Measurements from ENCODE around the gene PGAP1. TPM values are rescaled to one million over a fixed set of nuclear protein-coding genes. Genes with fewer than 3 reads are reported as not detected.

Gene PGAP1, protein sequence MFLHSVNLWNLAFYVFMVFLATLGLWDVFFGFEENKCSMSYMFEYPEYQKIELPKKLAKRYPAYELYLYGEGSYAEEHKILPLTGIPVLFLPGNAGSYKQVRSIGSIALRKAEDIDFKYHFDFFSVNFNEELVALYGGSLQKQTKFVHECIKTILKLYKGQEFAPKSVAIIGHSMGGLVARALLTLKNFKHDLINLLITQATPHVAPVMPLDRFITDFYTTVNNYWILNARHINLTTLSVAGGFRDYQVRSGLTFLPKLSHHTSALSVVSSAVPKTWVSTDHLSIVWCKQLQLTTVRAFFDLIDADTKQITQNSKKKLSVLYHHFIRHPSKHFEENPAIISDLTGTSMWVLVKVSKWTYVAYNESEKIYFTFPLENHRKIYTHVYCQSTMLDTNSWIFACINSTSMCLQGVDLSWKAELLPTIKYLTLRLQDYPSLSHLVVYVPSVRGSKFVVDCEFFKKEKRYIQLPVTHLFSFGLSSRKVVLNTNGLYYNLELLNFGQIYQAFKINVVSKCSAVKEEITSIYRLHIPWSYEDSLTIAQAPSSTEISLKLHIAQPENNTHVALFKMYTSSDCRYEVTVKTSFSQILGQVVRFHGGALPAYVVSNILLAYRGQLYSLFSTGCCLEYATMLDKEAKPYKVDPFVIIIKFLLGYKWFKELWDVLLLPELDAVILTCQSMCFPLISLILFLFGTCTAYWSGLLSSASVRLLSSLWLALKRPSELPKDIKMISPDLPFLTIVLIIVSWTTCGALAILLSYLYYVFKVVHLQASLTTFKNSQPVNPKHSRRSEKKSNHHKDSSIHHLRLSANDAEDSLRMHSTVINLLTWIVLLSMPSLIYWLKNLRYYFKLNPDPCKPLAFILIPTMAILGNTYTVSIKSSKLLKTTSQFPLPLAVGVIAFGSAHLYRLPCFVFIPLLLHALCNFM
- polyA plus RNA-seq: 10 to 100 TPM in 1 of 4 donors, 1 to 10 TPM in 1, under 1 TPM in 2; 0.54 to 17.8 (median 2.0) TPM
- long read RNA-seq, donor 1: 0 reads
- long read RNA-seq, donor 2: 0 reads
- long read RNA-seq, donor 3: 0 reads
- long read RNA-seq, donor 4, full-length matches to known transcripts: 1 of 1 reads
- long read RNA-seq, donor 4, partial matches to known transcripts: 0 of 1 reads
- long read RNA-seq, donor 4, other reads (novel, unspliced or antisense): 0 of 1 reads
- long read RNA-seq, donor 5: 0 reads
- long read RNA-seq, donor 6, full-length matches to known transcripts: 2 of 2 reads
- long read RNA-seq, donor 6, partial matches to known transcripts: 0 of 2 reads
- long read RNA-seq, donor 6, other reads (novel, unspliced or antisense): 0 of 2 reads
- long read RNA-seq, donor 7: 0 reads
- long read RNA-seq, donor 8: 0 reads
- long read RNA-seq, donor 9: 0 reads
- long read RNA-seq, donor 10: 0 reads

DNA sequence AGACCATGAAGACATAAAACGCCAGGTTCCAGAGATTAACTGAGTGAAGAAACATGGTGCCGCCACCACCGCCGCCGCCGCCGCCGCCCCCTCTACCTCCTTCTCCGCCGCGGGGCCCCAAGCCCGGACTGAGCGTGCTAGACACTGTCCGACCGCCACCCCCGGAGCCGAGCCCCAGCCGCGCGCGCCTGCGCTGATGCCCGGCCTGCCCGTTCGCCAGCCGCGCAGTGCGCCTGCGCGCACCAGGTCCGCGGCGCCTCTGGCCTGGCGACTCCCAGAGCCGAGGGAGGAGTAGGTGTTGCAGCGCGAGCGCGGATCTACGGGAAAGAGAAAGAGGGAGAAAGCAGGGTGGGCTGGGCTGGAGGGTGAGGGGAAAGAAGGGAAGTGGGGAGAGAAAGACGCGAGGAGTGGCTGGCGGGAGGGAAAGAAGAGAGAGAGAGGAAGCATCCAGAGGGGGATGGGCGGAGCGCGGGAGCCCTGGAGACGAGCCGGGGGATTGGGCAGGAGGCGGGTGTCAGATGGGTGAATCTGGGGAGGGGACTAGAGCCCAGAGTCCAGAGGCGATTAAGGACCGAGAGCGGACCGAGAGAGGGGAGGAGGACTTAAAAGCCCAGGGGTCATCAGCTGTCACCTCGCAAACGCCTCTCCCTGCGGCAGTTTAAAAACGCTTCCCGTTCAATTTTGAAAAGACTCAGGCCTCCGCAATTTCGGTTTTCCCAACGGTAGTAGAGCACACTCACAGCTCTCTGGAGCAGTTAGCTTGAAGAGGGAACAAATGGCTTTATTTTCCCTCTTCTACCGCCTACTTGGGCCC, at the start of gene PGAP1:
PGAP1 (minus strand) TSS at position 146 of the 814 bp plus-strand sequence; CDS start at position 55, 91 bp downstream.
- no peaks in the 10 kb centered on the region for H3K4me1 ChIP-seq (ENCODE audit: control insufficient read depth in 3 of 3, insufficient read depth in 2 of 3, low read depth in 1 of 3, low read length in 2 of 3)
- WGBS, 3 donors: 0% methylated on average over 56 to 62 of the region's 62 CpGs
- H3K36me3 ChIP-seq (ENCODE audit: control insufficient read depth in 3 of 3, insufficient read depth in 2 of 3, low read depth in 1 of 3, low read length in 3 of 3): no peaks in the 10 kb centered on the region
- no peaks in the 10 kb centered on the region for H3K27me3 ChIP-seq (ENCODE audit: control insufficient read depth in 3 of 3, insufficient read depth in 3 of 3, low read length in 3 of 3)
- peak within 1 kb of the TSS; percentile 73 to 90 (median 82) for H3K4me3 ChIP-seq (ENCODE audit: low read depth in 1 of 3, low read length in 3 of 3)
- no peak for FAIRE-seq
- DNase-seq: peak; percentile 88 to 97
- H3K9me3 ChIP-seq (ENCODE audit: control insufficient read depth in 2 of 2, insufficient read depth in 1 of 2, low read depth in 1 of 2, low read length in 1 of 2): no peaks in the 10 kb centered on the region
- peak within 1 kb of the TSS; percentile 59 to 93 (median 71) for H3K27ac ChIP-seq (ENCODE audit: low read depth in 1 of 3, low read length in 2 of 3)

DNA sequence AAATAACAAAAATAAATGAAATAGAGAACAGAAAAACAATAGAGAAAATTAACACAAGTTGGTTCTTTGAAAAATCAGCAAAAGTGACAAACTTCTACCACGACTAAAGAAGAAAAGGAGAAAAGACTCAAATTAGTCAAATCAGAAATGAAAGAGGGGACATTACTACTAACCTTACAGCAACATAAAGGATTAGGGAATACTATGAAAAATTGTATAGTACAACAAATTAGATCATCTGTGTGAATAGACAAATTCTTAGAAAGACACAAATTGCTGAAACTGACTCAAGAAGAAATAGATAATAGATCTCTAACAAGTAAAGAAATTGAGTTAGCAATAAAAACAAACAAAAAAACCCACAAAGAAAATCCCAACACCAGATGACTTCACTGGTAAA, 48.5 kb upstream of the PGAP1 start:
- no peaks in the 10 kb centered on the region for H3K36me3 ChIP-seq (ENCODE audit: control insufficient read depth in 3 of 3, insufficient read depth in 2 of 3, low read depth in 1 of 3, low read length in 3 of 3)
- no peaks in the 10 kb centered on the region for H3K4me1 ChIP-seq (ENCODE audit: control insufficient read depth in 3 of 3, insufficient read depth in 2 of 3, low read depth in 1 of 3, low read length in 2 of 3)
- DNase-seq (no peak), FAIRE-seq (no peak)
- H3K27ac ChIP-seq (ENCODE audit: low read depth in 1 of 3, low read length in 2 of 3): no peak overlapping the region
- no peaks in the 10 kb centered on the region for H3K27me3 ChIP-seq (ENCODE audit: control insufficient read depth in 3 of 3, insufficient read depth in 3 of 3, low read length in 3 of 3)
- H3K9me3 ChIP-seq (ENCODE audit: control insufficient read depth in 2 of 2, insufficient read depth in 1 of 2, low read depth in 1 of 2, low read length in 1 of 2): no peaks in the 10 kb centered on the region
- WGBS, 3 donors: 50 to 86% (median 67%) methylated on average over 1 of the region's 1 CpG
- H3K4me3 ChIP-seq (ENCODE audit: low read depth in 1 of 3, low read length in 3 of 3): no peak overlapping the region

DNA sequence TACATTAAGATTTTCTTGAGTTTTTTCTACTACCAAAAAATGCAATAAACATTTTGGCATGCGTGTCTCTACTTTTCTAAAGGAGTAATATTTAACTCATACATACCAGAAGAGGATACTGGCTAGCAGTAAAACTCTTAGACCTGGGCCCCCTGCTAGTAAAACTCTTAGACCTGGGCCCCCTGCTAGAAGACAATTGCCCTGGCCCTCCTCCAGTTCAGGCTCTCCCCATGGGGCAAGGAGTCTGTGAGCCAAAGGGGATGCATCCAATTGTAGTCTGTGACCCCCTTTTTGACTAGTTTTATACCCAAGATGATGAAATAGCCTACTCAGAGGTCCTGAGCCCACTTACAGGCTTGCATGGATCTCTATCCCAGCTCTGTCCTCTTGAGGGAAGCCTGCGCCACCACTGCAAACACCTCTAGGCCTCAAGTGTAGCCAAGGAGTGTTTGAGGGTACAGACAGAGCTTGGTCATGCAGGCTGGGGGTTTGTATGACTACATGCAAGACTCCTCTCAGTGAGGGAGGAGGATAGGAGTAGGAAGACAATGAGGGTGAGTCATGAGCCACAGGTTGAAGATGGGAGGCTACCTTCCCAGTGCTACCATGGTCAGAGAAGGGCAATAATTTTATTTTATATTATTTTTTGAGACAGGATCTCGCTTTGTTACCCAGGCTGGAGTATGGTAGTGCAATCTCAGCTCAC, 45.2 kb upstream of the PGAP1 start:
- H3K9me3 ChIP-seq (ENCODE audit: control insufficient read depth in 2 of 2, insufficient read depth in 1 of 2, low read depth in 1 of 2, low read length in 1 of 2): no peaks in the 10 kb centered on the region
- no peaks in the 10 kb centered on the region for H3K27me3 ChIP-seq (ENCODE audit: control insufficient read depth in 3 of 3, insufficient read depth in 3 of 3, low read length in 3 of 3)
- DNase-seq (no peak), FAIRE-seq (no peak)
- H3K27ac ChIP-seq (ENCODE audit: low read depth in 1 of 3, low read length in 2 of 3): no peak overlapping the region
- no peak overlapping the region for H3K4me3 ChIP-seq (ENCODE audit: low read depth in 1 of 3, low read length in 3 of 3)
- peaks cover 0 to 13% (median 2%) of the 10 kb centered on the region in 3 donors for H3K4me1 ChIP-seq (ENCODE audit: control insufficient read depth in 3 of 3, insufficient read depth in 2 of 3, low read depth in 1 of 3, low read length in 2 of 3)
- WGBS, 3 donors: 64 to 78% (median 75%) methylated on average over 3 of the region's 3 CpGs
- no peaks in the 10 kb centered on the region for H3K36me3 ChIP-seq (ENCODE audit: control insufficient read depth in 3 of 3, insufficient read depth in 2 of 3, low read depth in 1 of 3, low read length in 3 of 3)

DNA sequence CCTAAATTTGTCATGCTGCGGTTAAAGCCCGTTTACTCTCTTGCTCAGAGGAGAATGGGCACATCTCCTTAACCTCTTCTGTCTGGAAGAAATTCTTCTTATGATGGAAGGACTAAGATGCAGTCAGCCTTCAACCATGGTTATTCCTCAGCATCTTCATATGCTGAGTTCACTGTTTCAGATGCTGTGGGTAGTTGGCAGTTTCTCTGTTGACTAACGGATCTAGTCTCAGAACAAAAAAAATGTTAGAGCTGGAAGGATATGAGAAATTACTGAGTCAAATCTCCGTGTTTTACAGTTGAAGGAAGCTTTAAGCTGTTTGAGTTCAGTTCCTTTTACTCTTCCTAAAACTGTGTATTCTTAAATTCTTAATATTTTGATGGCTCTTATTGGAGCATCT, 43.6 kb upstream of the PGAP1 start:
- Histone ChIP-seq H3K27ac (ENCODE audit: low read depth in 1 of 3, low read length in 2 of 3) (no peak overlapping the region), H3K9me3 (ENCODE audit: control insufficient read depth in 2 of 2, insufficient read depth in 1 of 2, low read depth in 1 of 2, low read length in 1 of 2) (no peaks in the 10 kb centered on the region), H3K27me3 (ENCODE audit: control insufficient read depth in 3 of 3, insufficient read depth in 3 of 3, low read length in 3 of 3) (no peaks in the 10 kb centered on the region), H3K4me1 (ENCODE audit: control insufficient read depth in 3 of 3, insufficient read depth in 2 of 3, low read depth in 1 of 3, low read length in 2 of 3) (peaks cover 0 to 13% (median 2%) of the 10 kb centered on the region in 3 donors), H3K4me3 (ENCODE audit: low read depth in 1 of 3, low read length in 3 of 3) (no peak overlapping the region), H3K36me3 (ENCODE audit: control insufficient read depth in 3 of 3, insufficient read depth in 2 of 3, low read depth in 1 of 3, low read length in 3 of 3) (no peaks in the 10 kb centered on the region)
- DNase-seq (no peak), FAIRE-seq (no peak)
- WGBS, 3 donors: 69 to 92% (median 76%) methylated on average over 4 of the region's 4 CpGs

DNA sequence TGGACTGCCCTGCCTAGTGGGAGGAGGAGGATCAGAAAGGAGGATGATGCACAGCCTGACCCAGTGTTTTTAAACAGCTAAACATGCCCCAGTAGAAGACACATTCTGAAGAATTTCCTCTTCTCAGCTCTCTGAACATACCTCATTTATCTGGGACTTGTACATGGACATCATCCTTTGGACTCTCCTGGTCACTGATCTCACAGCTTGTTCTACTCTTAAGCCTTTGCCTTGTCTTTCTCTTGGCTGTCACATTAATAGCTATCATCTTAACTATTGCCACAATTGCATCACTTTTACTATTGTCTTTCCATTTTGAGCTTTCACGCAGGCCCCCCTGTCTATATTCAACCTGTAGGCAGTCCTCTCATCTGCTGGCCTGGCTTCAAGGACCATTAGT, 42.0 kb upstream of the PGAP1 start:
- WGBS, 3 donors: 89 to 100% (median 94%) methylated on average over 1 of the region's 1 CpG
- peaks cover 0 to 13% (median 5%) of the 10 kb centered on the region in 3 donors for H3K4me1 ChIP-seq (ENCODE audit: control insufficient read depth in 3 of 3, insufficient read depth in 2 of 3, low read depth in 1 of 3, low read length in 2 of 3)
- H3K36me3 ChIP-seq (ENCODE audit: control insufficient read depth in 3 of 3, insufficient read depth in 2 of 3, low read depth in 1 of 3, low read length in 3 of 3): no peaks in the 10 kb centered on the region
- H3K4me3 ChIP-seq (ENCODE audit: low read depth in 1 of 3, low read length in 3 of 3): no peak overlapping the region
- peak overlapping the region in 1 of 3 donors; percentile 41 for H3K27ac ChIP-seq (ENCODE audit: low read depth in 1 of 3, low read length in 2 of 3)
- H3K27me3 ChIP-seq (ENCODE audit: control insufficient read depth in 3 of 3, insufficient read depth in 3 of 3, low read length in 3 of 3): no peaks in the 10 kb centered on the region
- peak; percentile 46 to 70 for DNase-seq
- FAIRE-seq: no peak
- H3K9me3 ChIP-seq (ENCODE audit: control insufficient read depth in 2 of 2, insufficient read depth in 1 of 2, low read depth in 1 of 2, low read length in 1 of 2): no peaks in the 10 kb centered on the region

DNA sequence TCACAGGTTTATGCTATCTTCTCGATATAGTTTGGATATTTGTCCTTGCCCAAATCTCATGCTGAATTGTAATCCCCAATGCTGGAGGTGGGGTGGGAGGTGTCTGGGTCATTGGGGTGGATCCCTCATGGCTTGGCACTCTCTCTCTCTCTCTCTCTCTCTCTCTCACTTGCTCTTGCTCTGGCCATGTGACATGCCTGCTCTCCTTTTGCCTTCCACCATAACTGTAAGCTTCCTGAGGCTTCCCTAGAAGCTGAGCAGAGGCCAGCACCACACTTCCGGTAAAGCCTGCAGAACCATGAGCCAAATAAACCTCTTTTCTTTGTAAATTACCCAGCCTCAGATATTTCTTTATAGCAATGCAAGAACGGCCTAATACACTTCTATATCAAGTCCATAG, 41.3 kb upstream of the PGAP1 start:
- no peak for FAIRE-seq
- 80 to 95% (median 92%) methylated on average over 3 of the region's 3 CpGs for WGBS, 3 donors
- Histone ChIP-seq H3K27ac (ENCODE audit: low read depth in 1 of 3, low read length in 2 of 3) (no peak overlapping the region), H3K9me3 (ENCODE audit: control insufficient read depth in 2 of 2, insufficient read depth in 1 of 2, low read depth in 1 of 2, low read length in 1 of 2) (no peaks in the 10 kb centered on the region), H3K4me1 (ENCODE audit: control insufficient read depth in 3 of 3, insufficient read depth in 2 of 3, low read depth in 1 of 3, low read length in 2 of 3) (peaks cover 0 to 13% (median 5%) of the 10 kb centered on the region in 3 donors), H3K36me3 (ENCODE audit: control insufficient read depth in 3 of 3, insufficient read depth in 2 of 3, low read depth in 1 of 3, low read length in 3 of 3) (no peaks in the 10 kb centered on the region), H3K27me3 (ENCODE audit: control insufficient read depth in 3 of 3, insufficient read depth in 3 of 3, low read length in 3 of 3) (no peaks in the 10 kb centered on the region), H3K4me3 (ENCODE audit: low read depth in 1 of 3, low read length in 3 of 3) (no peak overlapping the region)
- DNase-seq: no peak

DNA sequence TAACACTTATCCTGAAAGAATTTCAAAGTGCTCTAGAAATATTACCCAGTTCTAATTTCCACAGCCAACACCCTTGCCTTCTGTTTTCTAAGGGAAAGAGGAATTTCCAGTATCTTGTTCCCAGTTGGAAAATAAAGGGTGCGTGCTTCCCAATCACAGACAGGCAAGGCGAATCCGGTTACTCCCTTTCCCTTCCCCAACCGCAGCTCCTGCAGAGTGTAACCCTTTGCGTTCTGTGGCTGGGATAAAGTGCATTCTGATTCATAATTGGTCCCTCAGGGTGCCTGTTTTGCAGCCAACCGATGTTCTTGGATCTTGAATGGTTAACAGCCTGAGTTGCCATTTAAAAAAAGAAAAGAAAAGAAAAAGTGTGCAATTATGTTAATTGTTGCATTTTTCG, 40.6 kb upstream of the PGAP1 start:
- H3K4me3 ChIP-seq (ENCODE audit: low read depth in 1 of 3, low read length in 3 of 3): peak overlapping the region in 2 of 3 donors; percentile 9 to 19
- peak overlapping the region in 2 of 3 donors; percentile 7 to 49 for H3K27ac ChIP-seq (ENCODE audit: low read depth in 1 of 3, low read length in 2 of 3)
- DNase-seq (peak; percentile 24 to 40), FAIRE-seq (no peak)
- peaks cover 0 to 13% (median 5%) of the 10 kb centered on the region in 3 donors for H3K4me1 ChIP-seq (ENCODE audit: control insufficient read depth in 3 of 3, insufficient read depth in 2 of 3, low read depth in 1 of 3, low read length in 2 of 3)
- no peaks in the 10 kb centered on the region for H3K9me3 ChIP-seq (ENCODE audit: control insufficient read depth in 2 of 2, insufficient read depth in 1 of 2, low read depth in 1 of 2, low read length in 1 of 2)
- H3K36me3 ChIP-seq (ENCODE audit: control insufficient read depth in 3 of 3, insufficient read depth in 2 of 3, low read depth in 1 of 3, low read length in 3 of 3): no peaks in the 10 kb centered on the region
- 17 to 33% (median 31%) methylated on average over 7 of the region's 7 CpGs for WGBS, 3 donors
- H3K27me3 ChIP-seq (ENCODE audit: control insufficient read depth in 3 of 3, insufficient read depth in 3 of 3, low read length in 3 of 3): no peaks in the 10 kb centered on the region
